ENCODE results near the gene PDPN.

PDPN gene

GRCh38 chr1:13622446-13622845 lies 38.8 kb downstream of the PDPN start:
- H3K4me3 ChIP-seq (ENCODE audit: low read depth, low read length): no peak overlapping the region
- DNase-seq (ENCODE audit: low read depth): no peak
- TF ChIP-seq, protein P1, sequence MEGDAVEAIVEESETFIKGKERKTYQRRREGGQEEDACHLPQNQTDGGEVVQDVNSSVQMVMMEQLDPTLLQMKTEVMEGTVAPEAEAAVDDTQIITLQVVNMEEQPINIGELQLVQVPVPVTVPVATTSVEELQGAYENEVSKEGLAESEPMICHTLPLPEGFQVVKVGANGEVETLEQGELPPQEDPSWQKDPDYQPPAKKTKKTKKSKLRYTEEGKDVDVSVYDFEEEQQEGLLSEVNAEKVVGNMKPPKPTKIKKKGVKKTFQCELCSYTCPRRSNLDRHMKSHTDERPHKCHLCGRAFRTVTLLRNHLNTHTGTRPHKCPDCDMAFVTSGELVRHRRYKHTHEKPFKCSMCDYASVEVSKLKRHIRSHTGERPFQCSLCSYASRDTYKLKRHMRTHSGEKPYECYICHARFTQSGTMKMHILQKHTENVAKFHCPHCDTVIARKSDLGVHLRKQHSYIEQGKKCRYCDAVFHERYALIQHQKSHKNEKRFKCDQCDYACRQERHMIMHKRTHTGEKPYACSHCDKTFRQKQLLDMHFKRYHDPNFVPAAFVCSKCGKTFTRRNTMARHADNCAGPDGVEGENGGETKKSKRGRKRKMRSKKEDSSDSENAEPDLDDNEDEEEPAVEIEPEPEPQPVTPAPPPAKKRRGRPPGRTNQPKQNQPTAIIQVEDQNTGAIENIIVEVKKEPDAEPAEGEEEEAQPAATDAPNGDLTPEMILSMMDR (IDR thresholded peaks at IDR 0.05; ENCODE audit: insufficient read depth, low read depth, low read length, missing control alignments): no peak

DNA sequence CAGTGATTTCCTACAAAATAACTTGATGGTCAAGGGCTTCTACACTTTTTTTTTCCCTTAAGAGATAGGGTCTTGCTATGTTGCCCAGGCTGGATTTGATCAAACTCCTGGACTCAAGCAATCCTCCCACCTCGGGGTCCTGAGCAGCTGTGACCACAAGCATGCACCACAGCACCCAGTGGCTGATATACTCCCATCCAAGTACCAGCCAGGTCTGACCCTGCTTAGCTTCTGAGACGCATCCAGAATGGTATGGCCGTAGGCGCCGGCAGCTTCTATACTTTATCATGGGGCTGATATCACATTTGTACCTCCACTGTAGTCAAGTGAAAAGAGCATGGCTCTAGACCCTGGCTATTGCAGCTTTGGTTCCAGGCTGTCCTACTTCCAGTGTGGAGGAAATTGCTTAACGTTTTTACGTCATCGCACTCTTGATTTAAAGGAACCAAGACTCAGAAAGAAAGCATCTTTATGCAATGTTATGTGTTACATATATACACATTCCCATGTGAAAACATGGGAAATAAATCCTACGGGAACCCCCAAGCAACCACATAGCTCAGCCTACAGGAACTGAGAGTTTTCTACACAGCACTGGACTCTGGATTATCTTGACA lies 39.5 kb downstream of the PDPN start:
- TF ChIP-seq, protein P1 (IDR thresholded peaks at IDR 0.05; ENCODE audit: insufficient read depth, low read depth, low read length, missing control alignments): no peak
- H3K4me3 ChIP-seq (ENCODE audit: low read depth, low read length): no peak overlapping the region
- no peak for DNase-seq (ENCODE audit: low read depth)

DNA sequence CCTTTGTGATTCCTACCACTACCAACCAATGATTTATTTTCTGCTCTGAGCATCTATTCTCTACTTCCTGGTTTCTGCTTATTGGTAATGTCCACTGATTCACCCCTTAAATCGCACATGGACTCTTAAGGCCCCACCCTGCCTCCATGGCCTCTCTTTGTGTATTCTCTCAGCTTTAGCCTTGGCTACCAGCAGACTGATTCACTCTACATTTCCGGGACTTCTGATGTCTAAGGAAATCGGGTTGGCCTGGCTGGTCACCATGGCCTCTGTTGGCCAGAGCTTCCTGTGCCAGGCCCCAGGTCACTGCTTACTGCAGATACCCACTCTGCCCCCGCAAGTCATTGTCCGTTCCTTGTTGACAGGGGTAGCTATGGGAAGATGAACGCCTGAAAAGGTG lies 40.9 kb downstream of the PDPN start:
- no peak overlapping the region for H3K4me3 ChIP-seq (ENCODE audit: low read depth, low read length)
- TF ChIP-seq, protein P1 (IDR thresholded peaks at IDR 0.05; ENCODE audit: insufficient read depth, low read depth, low read length, missing control alignments): no peak
- no peak for DNase-seq (ENCODE audit: low read depth)

DNA sequence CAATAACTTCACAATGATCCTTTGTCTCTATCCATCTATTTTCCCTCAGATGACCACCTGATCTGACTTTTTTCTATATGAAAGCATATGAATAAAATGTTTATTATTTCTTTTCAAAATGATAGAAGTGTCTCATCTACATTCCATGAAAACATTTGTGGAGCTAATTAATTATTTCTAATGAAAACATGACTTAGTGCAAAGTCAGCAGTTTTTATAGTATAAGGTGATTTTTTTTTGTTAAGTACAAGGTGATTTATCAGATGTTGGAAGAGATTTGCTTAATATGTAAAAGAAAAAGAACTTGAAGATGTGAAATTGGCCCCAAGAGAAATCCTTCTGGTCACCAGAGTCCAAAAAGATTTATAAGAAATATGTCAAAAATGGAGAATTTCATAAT lies 43.5 kb downstream of the PDPN start:
- TF ChIP-seq, protein P1 (IDR thresholded peaks at IDR 0.05; ENCODE audit: insufficient read depth, low read depth, low read length, missing control alignments): no peak
- DNase-seq (ENCODE audit: low read depth): no peak
- no peak overlapping the region for H3K4me3 ChIP-seq (ENCODE audit: low read depth, low read length)

- no peak overlapping the region for H3K4me3 ChIP-seq (ENCODE audit: low read depth, low read length)
- DNase-seq (ENCODE audit: low read depth): no peak
- TF ChIP-seq, protein P1 (IDR thresholded peaks at IDR 0.05; ENCODE audit: insufficient read depth, low read depth, low read length, missing control alignments): no peak
Observed at GRCh38 chr1:13628218-13628617, 44.6 kb downstream of the PDPN start.

- no peak overlapping the region for H3K4me3 ChIP-seq (ENCODE audit: low read depth, low read length)
- DNase-seq (ENCODE audit: low read depth): no peak
- TF ChIP-seq, protein P1 (IDR thresholded peaks at IDR 0.05; ENCODE audit: insufficient read depth, low read depth, low read length, missing control alignments): no peak
Observed at GRCh38 chr1:13628711-13629110, 45.1 kb downstream of the PDPN start.
